HL-60 (cell line): ENCODE results near the gene NOL8.

Experiments used
- DNase-seq, 2 experiments: peaks; one replicate each; pipeline ENCODE4 v3.0.0-alpha.2; 2010 to 2020; ENCODE audit warnings: low read depth in 1 of 2, low spot score in 1 of 2
- H3K27ac ChIP-seq: fragments of 250-450 bp; sonication (Bioruptor Pico); replicated peaks from 2 replicates; pipeline ENCODE4 v1.5.1; 2020; ENCODE audit warnings: mild to moderate bottlenecking, moderate library complexity
- H3K27me3 ChIP-seq: fragments of 250-450 bp; sonication (Bioruptor Pico); 2 replicates; pipeline ENCODE4 v1.5.1; 2021; ENCODE audit warnings: mild to moderate bottlenecking, moderate library complexity; ENCODE audit not compliant: insufficient read depth, poor library complexity, severe bottlenecking
- H3K4me3 ChIP-seq: replicated peaks from 2 replicates; pipeline ENCODE4 v1.5.1; 2011; ENCODE audit warnings: mild to moderate bottlenecking, control low read depth, low read length; ENCODE audit not compliant: insufficient read depth
- CTCF ChIP-seq: IDR thresholded peaks from one replicate; pipeline ENCODE4 v1.5.1; 2011; ENCODE audit warnings: low read length, control low read depth, inconsistent platforms; ENCODE audit not compliant: insufficient read depth
- GABPA ChIP-seq: IDR thresholded peaks from 2 replicates; pipeline ENCODE4 v1.6.1; 2012; ENCODE audit warnings: low read depth
- POLR2AphosphoS5 ChIP-seq: IDR thresholded peaks from 2 replicates; pipeline ENCODE4 v1.6.1; 2012; ENCODE audit warnings: low read depth
- REST ChIP-seq: IDR thresholded peaks from 2 replicates; pipeline ENCODE4 v1.6.1; 2012; ENCODE audit warnings: low read depth; ENCODE audit not compliant: insufficient replicate concordance
- SPI1 ChIP-seq: IDR thresholded peaks from 2 replicates; pipeline ENCODE4 v1.6.1; 2012; ENCODE audit warnings: low read depth, mild to moderate bottlenecking, borderline replicate concordance

The NOL8 gene

GRCh38 chr9:92297611-92298010, 27.5 kb downstream of the NOL8 start:
- no peak for DNase-seq
- no peak overlapping the region for H3K4me3 ChIP-seq
- TF ChIP-seq POLR2AphosphoS5: no peak
- no peak for TF ChIP-seq REST
- no peak for TF ChIP-seq GABPA
- H3K27me3 ChIP-seq: no peaks in the 10 kb centered on the region
- no peak overlapping the region for H3K27ac ChIP-seq

GRCh38 chr9:92295827-92296258, 29.3 kb downstream of the NOL8 start:
- DNase-seq: peak; percentile 37 to 48
- TF ChIP-seq REST: no peak
- TF ChIP-seq SPI1: no peak
- no peak for TF ChIP-seq CTCF
- no peak for TF ChIP-seq POLR2AphosphoS5
- TF ChIP-seq GABPA: no peak
- Histone ChIP-seq H3K4me3 (no peak overlapping the region), H3K27ac (peak overlapping the region; percentile 89), H3K27me3 (no peaks in the 10 kb centered on the region)

GRCh38 chr9:92295240-92295790, 29.8 kb downstream of the NOL8 start:
- TF ChIP-seq SPI1: no peak
- no peak for TF ChIP-seq CTCF
- no peak for TF ChIP-seq POLR2AphosphoS5
- TF ChIP-seq REST: no peak
- TF ChIP-seq GABPA: no peak
- Histone ChIP-seq H3K4me3 (no peak overlapping the region), H3K27ac (peak overlapping the region; percentile 89), H3K27me3 (no peaks in the 10 kb centered on the region)
- DNase-seq: no peak
